Tracheal epithelial cell (primary cell): ENCODE measurements around the gene ZC3H14. TPM values are rescaled to one million over a fixed set of nuclear protein-coding genes. Genes with fewer than 3 reads are reported as not detected.

Source experiments
- total RNA-seq: library from RNA; depleted of rRNA; stranded (reverse); fragments of >200 nt; gene quantifications from 2 replicates; pipeline ENCODE4 v1.2.1, GENCODE V29; 2014

ZC3H14 gene
- total RNA-seq, result 41.2 and 41.8 TPM in 2 replicates

DNA sequence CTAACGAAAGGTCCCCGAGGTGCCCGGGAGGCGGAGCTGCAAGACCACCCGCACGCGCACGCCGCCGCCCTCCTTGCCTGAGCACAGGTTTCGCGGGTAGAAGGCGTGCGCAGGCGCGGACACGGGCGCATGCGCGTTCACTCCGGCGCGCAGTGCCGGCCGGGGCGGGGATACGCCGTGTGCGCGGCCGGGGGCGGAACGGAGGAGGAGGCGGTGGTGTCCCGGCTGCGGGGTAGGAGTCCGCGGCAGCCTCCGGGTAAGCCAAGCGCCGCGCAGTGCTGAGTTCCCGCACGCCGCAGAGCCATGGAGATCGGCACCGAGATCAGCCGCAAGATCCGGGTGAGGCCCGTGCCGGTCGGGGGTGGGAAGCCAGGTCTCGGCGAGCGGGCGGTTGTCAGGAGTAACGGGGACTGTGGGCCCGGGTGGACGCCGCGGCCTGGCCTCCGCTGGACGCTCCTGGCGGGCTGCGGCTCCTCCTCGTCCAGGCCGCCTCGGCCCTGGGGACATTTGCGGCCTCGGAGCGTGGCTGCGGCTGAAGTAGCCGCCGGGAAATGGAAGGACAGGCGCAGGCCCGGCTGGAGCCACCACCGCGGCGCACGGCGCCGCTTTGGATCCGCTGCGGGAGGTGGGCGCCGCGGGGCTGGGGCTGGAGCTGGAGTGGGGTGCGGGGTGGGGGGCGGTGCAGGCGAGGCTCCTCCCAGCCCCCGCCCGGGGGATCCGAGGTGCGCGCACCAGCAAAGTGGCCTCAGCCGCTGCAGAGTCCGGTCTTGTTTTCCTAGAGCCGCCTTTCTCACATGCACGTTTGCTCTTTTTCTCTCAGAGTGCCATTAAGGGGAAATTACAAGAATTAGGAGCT is at the start of gene ZC3H14:
ZC3H14 (plus strand) TSS at position 207 of the 856 bp plus-strand sequence; CDS start at position 304, 97 bp downstream.

GRCh38 chr14:88554457-88555286 is 8.2 kb upstream of the ZC3H14 start, which contains the start of gene PTPN21:
TSS of gene PTPN21 (minus strand) at chr14:88555007. CDS start at chr14:88550417, 4,590 bp downstream.

Other genes with a start within 250 kb of the ZC3H14 start
- not detected in 2 replicates for gene KCNK10, start 239.8 kb upstream of the ZC3H14 start, total RNA-seq
- 8.7 and 15.3 TPM in 2 replicates for gene SPATA7, start 177.4 kb upstream of the ZC3H14 start, total RNA-seq
- 4.3 and 4.7 TPM in 2 replicates for gene PTPN21, start 8.0 kb upstream of the ZC3H14 start, total RNA-seq
- gene EML5, start 229.9 kb downstream of the ZC3H14 start, total RNA-seq, result 0.96 TPM in 1 of 2 replicates, not detected in the other